GM19025 (cell line): ENCODE results near the gene MYO1G.

Experiments
- ATAC-seq: cut with Tn5 transposase; IDR thresholded peaks from one replicate; pipeline ENCODE4 v1.9.1; 2021; ENCODE audit warnings: mild to moderate bottlenecking, low read depth, moderate library complexity; ENCODE audit not compliant: unreplicated experiment

Gene MYO1G

GRCh38 chr7:44982970-44983369, 4.2 kb upstream of the MYO1G start:
- no peak for ATAC-seq

DNA sequence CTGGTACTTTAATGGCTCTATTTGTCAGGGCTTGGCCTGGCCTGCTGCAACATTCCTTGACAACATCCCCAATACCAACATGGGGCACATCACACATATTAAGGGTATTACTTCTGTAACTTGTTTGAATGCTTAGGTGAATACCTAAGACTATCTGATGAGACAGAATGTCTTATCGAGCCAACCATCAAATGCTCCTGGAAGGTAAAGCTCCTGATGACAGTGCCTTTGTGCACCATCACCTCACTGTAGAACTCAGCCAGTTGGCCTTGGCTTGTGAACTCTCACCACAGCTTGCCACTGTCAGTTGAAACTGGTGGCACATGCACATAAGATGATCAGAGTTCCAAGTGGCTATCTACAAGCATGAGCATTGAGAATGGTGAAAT, 3.7 kb upstream of the MYO1G start:
- no peak for ATAC-seq

- ATAC-seq, result no peak
Observed at GRCh38 chr7:44981035-44981706, 2.4 kb upstream of the MYO1G start.

GRCh38 chr7:44980393-44981034, 1.7 kb upstream of the MYO1G start:
- peak; percentile 32 for ATAC-seq

DNA sequence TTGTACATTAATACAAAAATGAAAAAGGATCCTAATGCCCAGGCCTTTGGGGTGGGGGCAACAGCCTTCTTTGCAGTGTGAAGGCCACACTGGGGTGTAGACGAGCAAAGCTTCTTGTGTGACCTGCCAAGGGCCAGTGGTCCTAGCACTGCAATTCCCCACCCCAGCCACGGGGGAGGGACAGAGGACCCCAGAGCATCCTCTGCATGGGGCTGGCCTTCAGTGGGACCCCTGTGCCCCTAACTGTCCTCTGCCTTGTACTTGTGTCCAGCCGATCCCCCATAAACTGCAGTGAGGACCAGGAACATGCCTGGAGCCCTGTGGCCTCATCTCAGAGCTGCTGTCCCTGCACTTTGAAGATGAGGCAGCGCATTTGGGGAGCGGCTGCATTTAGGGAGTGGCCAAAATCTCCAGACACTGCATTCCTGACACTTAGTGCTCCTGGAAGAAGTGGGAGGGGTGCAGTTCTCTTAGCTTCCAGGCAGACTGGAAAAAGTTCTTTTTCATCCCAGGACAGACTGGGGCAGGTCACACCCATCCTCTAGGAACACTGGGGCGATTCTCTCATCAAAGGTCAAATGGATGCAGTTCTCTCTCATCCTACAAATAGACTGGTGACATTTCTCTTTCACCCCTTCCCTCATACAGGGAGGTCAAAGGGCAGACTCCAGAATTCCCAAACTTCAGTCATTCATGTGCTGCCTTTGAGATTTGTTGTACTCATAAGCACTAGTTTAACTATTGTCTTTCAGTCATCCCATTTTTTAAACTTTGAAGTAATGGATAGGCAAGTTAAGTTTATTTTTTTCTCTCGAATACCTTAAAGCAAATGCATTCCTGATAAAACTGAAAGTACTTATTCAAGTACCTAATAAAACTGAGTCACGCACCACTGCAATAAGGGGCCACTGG, 922 bp upstream of the MYO1G start:
- no peak for ATAC-seq

GRCh38 chr7:44977959-44978335, 868 bp downstream of the MYO1G start:
- no peak for ATAC-seq

DNA sequence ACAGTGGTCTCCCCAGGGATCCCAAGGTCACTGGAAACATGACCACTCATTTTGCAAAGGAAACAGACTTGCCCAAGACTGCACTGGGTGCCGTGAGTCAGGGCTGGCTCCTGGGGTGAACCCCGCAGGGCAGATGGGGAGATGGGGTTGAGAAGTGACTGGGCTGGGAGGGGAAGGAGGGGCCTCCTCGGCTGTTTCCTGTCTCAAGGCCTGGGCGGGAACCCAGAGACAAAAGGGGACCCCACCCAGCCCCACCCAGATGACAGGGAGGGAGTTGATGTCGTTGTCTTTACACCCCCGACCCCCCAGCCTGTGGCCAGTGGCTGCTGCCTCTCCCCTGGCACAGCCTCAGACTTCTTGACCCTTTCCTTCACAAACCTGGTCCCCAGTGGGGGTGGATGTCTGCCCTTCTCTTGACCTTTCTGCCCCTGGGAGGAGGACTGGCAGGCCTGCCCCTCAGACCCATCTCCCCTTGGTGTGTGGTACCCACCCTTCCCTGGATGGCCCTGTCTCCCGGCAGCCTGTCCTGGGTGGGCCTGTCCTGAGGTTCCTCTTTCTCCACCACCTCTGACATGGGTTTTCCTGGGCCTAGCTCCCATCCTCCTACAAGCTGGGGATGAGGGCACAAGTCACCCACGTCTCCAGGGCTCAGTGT, 1.4 kb downstream of the MYO1G start:
- ATAC-seq, result no peak

DNA sequence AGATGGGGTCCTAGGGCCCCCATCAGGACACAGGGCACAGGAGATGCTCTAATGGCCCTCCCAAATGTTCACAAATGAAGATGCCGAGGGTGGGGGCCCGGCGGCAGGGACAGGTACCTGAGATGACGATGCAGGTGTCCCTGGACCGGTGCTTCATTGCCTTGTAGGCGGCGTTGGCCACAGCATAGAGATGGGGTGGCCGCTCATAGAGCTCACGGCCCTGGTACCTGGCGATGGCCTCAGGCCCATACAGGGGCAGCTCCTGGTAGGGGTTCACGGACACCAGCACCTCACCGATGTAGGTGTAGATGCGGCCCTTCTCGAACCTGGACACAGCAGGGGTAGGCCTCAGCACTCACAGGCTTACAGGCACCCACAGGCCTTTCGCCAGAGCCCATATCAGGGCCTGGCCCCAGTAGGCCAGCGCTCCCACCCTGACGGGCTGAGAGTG, 2.0 kb downstream of the MYO1G start:
- ATAC-seq, result no peak

DNA sequence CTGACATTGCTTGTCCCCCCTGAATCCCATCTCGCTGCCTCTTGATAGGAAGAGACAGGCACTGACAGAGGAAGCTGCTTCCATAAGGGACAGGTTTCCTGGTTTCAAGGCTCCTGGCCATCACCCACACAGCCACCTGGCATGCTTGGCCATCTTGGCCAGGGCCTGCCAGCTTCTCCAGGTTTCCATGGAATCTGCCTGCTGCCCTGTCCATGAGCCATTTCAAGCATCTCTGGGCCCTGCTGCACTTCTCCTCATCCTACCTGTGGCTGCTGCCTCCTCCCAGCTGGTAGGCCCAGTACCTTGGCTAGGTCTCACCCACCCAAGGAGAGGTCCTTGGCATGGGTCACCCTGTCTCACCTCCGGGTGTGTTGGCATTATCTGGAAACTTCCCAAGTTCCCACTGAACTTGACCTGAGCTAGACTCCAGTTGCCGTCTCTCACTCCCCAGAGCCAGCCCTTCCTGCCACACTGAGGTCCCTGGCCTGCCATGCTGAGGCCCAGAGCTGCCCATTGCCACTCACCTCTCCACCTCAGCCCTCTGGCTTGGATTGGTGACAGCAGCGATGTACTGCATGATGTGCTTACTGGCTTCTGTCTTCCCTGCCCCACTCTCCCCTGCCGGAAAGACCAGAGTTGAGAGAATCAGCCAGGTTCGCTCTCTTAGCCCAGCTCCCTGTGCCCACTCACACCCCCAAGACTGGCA, 2.6 kb downstream of the MYO1G start:
- ATAC-seq, result no peak

GRCh38 chr7:44975331-44976039, 3.3 kb downstream of the MYO1G start:
- no peak for ATAC-seq

GRCh38 chr7:44974549-44974948, 4.3 kb downstream of the MYO1G start:
- ATAC-seq, result no peak

DNA sequence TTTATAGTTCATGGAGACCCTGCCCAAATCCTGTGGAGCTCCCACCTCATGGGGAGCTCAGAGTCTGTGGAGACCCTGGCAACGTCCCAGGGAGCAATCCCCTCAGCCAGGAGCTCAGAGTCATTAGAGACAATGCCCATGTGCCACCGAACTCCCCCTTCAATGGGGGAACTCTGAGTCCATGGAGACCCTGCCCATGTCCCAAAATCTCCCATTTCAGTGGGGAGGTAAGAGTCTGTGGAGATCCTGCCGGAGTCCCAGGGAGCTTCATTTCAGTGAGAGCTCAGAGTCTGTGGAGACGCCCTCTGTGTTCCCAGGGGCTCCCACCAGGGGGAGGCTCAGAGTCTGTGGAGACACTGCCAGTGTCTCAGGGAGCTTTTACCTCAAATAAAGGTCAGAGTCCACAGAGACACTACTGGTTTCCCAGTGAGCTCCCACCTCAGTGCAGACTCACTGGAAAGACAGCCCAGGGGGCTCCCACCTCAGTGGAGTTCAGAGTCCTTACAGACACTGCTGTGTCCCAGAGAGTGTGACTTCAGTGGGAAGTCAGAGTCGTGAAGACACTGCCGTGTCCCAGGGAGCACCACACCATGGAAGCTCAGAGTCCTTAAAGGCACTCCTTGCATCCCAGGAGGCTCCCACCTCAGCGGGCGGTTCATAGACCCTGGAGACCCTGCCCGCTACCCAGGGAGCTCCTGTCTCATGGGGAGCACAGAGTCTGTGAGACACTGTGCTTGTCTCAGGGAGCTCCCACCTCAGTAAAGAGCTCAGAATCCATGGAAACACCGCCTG, 5.0 kb downstream of the MYO1G start:
- ATAC-seq, result no peak

DNA sequence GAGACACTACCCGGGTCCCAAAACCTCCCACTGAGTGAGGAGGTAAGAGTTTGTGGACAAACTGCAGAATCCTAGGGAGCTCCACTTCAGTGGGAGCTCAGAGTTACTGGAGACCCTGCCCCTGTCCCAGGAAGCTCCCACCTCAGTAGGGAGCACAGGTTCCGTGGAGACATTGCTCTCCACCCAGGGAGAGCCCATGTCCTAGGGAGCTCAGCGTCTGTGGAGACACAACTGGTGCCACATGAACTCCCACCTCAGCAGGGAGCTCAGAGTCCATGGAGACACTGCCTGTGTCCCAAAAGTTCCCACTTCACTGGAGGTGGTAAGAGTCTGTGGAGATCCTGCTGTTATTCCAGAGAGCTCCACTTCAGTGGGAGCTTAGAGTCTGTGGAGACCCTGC, 6.3 kb downstream of the MYO1G start:
- ATAC-seq, result no peak

- no peak for ATAC-seq
Observed at GRCh38 chr7:44971902-44972441, 6.8 kb downstream of the MYO1G start.

DNA sequence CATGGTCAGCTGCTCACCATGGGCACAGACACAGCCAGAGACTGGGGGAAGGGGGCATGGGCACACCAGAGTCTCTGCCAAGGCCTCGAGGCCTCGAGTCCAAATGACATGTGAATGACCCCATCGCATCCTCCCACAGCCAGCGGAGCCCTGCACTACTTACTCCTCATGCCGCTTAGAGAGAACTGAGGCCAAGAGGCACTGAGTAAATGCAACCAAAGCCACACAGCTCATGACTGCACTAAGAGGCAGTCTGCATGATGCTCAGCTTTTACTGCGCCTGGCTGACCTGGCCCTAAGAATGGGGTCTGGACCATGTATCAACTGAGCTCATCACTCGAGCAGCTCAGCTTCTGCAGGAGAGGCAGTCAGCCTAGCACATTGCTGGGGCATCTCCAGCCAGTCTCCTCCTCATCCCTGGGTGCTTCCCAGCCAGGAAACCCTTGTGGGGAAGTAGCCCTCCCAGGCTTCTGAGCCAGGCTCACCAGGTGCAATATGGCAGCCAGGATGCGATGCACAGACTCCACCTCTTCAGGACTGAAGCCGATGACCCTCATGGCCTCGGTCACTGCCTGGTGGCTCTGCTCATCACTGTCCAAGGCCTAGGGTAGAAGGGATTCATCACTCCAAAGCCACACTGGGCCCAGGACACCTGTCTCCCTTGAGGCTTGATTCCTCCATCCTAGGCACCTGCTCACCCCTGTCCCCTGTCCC, 7.5 kb downstream of the MYO1G start:
- ATAC-seq, result no peak

- no peak for ATAC-seq
Observed at GRCh38 chr7:44970523-44971051, 8.2 kb downstream of the MYO1G start.

- ATAC-seq, result no peak
Observed at GRCh38 chr7:44969701-44970522, 8.9 kb downstream of the MYO1G start.
